OCI-LY7 (cell line): ENCODE data around the gene SP140L. TPM values are rescaled to one million over a fixed set of nuclear protein-coding genes. Genes with fewer than 3 reads are reported as not detected.

Experiments used
- BruUV-seq: library from RNA; stranded (reverse); fragments of 400-500 nt; replicated peaks from 2 replicates; lab custom pipeline; 2021; lab: Mats Ljungman, UMichigan
- CTCF ChIA-PET: fragments of 300-600 bp; sonication (Branson Sonifier 250); formaldehyde crosslinking; loops from one replicate; lab custom pipeline; 2022; ENCODE audit warnings: antibody characterized with exemption; ENCODE audit not compliant: unreplicated experiment; lab: Charles Lee
- POLR2A ChIA-PET: fragments of 300-600 bp; sonication (Branson Sonifier 250); formaldehyde crosslinking; loops from one replicate; lab custom pipeline; 2022; ENCODE audit warnings: antibody characterized with exemption; lab: Charles Lee
- DNase-seq: peaks from one replicate; pipeline ENCODE4 v3.0.0-alpha.2; 2015; ENCODE audit warnings: low spot score
- H2AFZ ChIP-seq: fragments of 200-600 bp; sonication (generic), shearing (Covaris generic); 2 replicates; pipeline ENCODE4 v1.6.1; 2014; ENCODE audit warnings: mild to moderate bottlenecking, antibody characterized with exemption, low read length, moderate library complexity
- H3K27ac ChIP-seq: fragments of 200-600 bp; sonication (generic); 2 replicates; pipeline ENCODE4 v1.5.1; 2014; ENCODE audit warnings: mixed run types, low read depth, mild to moderate bottlenecking, moderate library complexity, low read length, inconsistent platforms; ENCODE audit not compliant: poor library complexity, severe bottlenecking
- H3K36me3 ChIP-seq: fragments of 200-600 bp; sonication (generic); 2 replicates; pipeline ENCODE4 v1.6.1; 2014; ENCODE audit warnings: mild to moderate bottlenecking, antibody characterized with exemption, low read length, moderate library complexity, mixed read lengths; ENCODE audit not compliant: insufficient read depth
- H3K4me1 ChIP-seq: fragments of 200-600 bp; sonication (generic); 2 replicates; pipeline ENCODE4 v1.5.1; 2014; ENCODE audit warnings: mild to moderate bottlenecking, low read length; ENCODE audit not compliant: insufficient read depth, poor library complexity, severe bottlenecking
- H3K4me2 ChIP-seq: fragments of 200-600 bp; sonication (generic); 2 replicates; pipeline ENCODE4 v1.6.1; 2014; ENCODE audit warnings: mild to moderate bottlenecking, low read length
- H3K4me3 ChIP-seq: fragments of 200-600 bp; sonication (generic); 2 replicates; pipeline ENCODE4 v1.5.1; 2014; ENCODE audit warnings: mild to moderate bottlenecking, low read depth, low read length; ENCODE audit not compliant: poor library complexity, severe bottlenecking
- H3K79me2 ChIP-seq: fragments of 200-600 bp; sonication (generic); 2 replicates; pipeline ENCODE4 v1.6.1; 2016; ENCODE audit warnings: low read depth, mild to moderate bottlenecking, low read length, moderate library complexity, mixed read lengths; ENCODE audit not compliant: insufficient read depth
- H3K9me2 ChIP-seq: fragments of 200-600 bp; sonication (generic); 2 replicates; pipeline ENCODE4 v1.6.1; 2016; ENCODE audit warnings: mild to moderate bottlenecking, low read length, mixed read lengths; ENCODE audit not compliant: insufficient read depth
- H3K9me3 ChIP-seq: fragments of 200-600 bp; sonication (generic); 2 replicates; pipeline ENCODE4 v1.6.1; 2014; ENCODE audit warnings: mild to moderate bottlenecking, mixed run types, low read length, mixed read lengths
- H4K20me1 ChIP-seq: fragments of 200-600 bp; sonication (generic); 2 replicates; pipeline ENCODE4 v1.6.1; 2014; ENCODE audit warnings: mild to moderate bottlenecking, antibody characterized with exemption, low read length, moderate library complexity, mixed read lengths; ENCODE audit not compliant: insufficient read depth
- EZH2phosphoT487 ChIP-seq: fragments of 200-600 bp; sonication (generic); IDR thresholded peaks from 2 replicates; pipeline ENCODE4 v1.6.1; 2018; ENCODE audit warnings: low read depth, borderline replicate concordance, mild to moderate bottlenecking, mixed run types, antibody characterized with exemption, low read length, moderate library complexity, mixed read lengths
- intact Hi-C: fragments of 100-400 bp; cut with micrococcal nuclease; formaldehyde crosslinking; loops from one replicate; pipeline ENCODE4 v1.10.0; 2022; ENCODE audit not compliant: unreplicated experiment
- total RNA-seq, 2 experiments: library from RNA; depleted of rRNA in 1 of 2; stranded (reverse); fragments of >200 nt in 1 of 2; shearing (Covaris generic) in 1 of 2; gene quantifications; 2 replicates each; pipeline ENCODE4 v1.2.3, GENCODE V29; 2014 to 2022
- TF ChIP-seq, protein P1 (sequence below): fragments of 200-600 bp; sonication (generic); conservative IDR thresholded peaks from 2 replicates; pipeline ENCODE4 v1.5.1; 2014; ENCODE audit warnings: mild to moderate bottlenecking, antibody characterized with exemption, low read length, moderate library complexity, mixed read lengths

Gene SP140L
- total RNA-seq, 2 experiments from 2014 or later: 10.4 to 19.3 TPM

DNA sequence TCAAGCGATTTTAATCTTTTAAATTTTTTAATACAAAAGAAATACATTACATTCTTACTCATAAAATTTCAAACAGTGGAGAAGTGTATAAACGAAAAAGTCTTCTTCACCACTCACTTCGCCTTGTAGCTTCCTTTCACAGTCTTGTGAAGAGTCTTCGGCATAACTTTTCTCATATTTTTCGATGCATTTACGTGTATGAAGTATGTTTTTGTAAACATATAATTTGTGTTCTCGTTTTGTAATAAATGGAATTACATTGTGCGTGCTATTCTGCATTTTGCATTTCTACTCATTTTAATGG, 1.1 kb downstream of the SP140L start:
- peaks cover 16% of the 10 kb centered on the region; the same call in 1 of the 2 replicates for H3K79me2 ChIP-seq

DNA sequence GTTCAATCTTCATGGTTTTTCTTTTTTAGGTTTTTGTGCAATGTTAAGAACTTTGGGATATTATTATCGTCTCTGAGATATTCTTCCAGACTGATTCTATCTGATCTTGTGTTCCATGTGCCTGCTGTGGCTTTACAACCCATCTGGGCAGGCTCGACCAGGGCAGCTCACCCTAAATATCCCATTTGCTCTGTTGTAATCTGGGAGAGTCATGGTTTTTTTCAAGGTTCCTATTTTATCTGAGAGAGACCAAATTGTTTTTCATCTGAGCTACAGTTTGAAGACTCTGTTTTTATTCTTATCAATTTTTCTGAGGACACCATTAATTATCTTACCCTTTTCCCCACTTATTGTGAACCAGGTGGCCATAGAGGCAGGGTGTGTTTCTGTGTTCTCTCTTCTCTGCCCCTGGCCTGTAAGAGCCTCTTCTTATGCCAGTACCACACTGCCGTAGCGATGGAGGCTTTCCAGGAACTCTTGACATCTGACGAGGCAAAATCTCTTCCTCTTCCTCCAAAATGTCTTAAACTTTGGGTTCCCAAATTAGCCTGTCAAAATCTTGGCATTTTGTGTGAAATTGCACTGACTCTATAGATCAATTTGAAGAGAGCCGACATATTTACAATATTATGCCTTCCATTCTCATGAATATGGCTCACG, 3.1 kb downstream of the SP140L start:
- peaks cover 29% of the 10 kb centered on the region for H3K4me1 ChIP-seq
- TF ChIP-seq, protein P1, sequence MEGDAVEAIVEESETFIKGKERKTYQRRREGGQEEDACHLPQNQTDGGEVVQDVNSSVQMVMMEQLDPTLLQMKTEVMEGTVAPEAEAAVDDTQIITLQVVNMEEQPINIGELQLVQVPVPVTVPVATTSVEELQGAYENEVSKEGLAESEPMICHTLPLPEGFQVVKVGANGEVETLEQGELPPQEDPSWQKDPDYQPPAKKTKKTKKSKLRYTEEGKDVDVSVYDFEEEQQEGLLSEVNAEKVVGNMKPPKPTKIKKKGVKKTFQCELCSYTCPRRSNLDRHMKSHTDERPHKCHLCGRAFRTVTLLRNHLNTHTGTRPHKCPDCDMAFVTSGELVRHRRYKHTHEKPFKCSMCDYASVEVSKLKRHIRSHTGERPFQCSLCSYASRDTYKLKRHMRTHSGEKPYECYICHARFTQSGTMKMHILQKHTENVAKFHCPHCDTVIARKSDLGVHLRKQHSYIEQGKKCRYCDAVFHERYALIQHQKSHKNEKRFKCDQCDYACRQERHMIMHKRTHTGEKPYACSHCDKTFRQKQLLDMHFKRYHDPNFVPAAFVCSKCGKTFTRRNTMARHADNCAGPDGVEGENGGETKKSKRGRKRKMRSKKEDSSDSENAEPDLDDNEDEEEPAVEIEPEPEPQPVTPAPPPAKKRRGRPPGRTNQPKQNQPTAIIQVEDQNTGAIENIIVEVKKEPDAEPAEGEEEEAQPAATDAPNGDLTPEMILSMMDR: no peak
- TF ChIP-seq EZH2phosphoT487: no peak
- no peak overlapping the region for H3K4me3 ChIP-seq
- H3K4me2 ChIP-seq: no peak overlapping the region
- H4K20me1 ChIP-seq: no peaks in the 10 kb centered on the region
- H3K36me3 ChIP-seq: peaks cover 7% of the 10 kb centered on the region
- CTCF ChIA-PET: no interaction called here
- no peak for DNase-seq
- peaks cover 16% of the 10 kb centered on the region; the same call in 1 of the 2 replicates for H3K79me2 ChIP-seq
- no peak overlapping the region for H3K27ac ChIP-seq
- no peaks in the 10 kb centered on the region for H3K9me3 ChIP-seq
- H2AFZ ChIP-seq: no peak overlapping the region
- intact Hi-C loops: loop anchor here (5.0 kb wide), 3 partner anchors 87 to 142 kb away; partner anchors contain the start of gene SP100
- BruUV-seq: no TSS peak
- POLR2A ChIA-PET: interaction anchor here (0.6 to 1.9 kb wide), 4 partner anchors 11 to 43 kb away, joined by 3 to 5 read pairs (median 3); no protein-coding TSS in a partner anchor
- no peaks in the 10 kb centered on the region for H3K9me2 ChIP-seq

More for the DNA sequence above, 1.1 kb downstream of the SP140L start:
- no peak for DNase-seq
- Histone ChIP-seq H3K9me2 (no peaks in the 10 kb centered on the region), H3K9me3 (peaks cover 3% of the 10 kb centered on the region; the same call in 1 of the 2 replicates), H3K4me1 (peaks cover 29% of the 10 kb centered on the region), H4K20me1 (no peaks in the 10 kb centered on the region), H3K27ac (peak overlapping the region; percentile 75), H2AFZ (no peak overlapping the region), H3K4me3 (peak overlapping the region; percentile 69), H3K4me2 (peak overlapping the region; percentile 87), H3K36me3 (no peaks in the 10 kb centered on the region; the same call in 1 of the 2 replicates)
- intact Hi-C loops: loop anchor here (5.0 kb wide), 3 partner anchors 89 to 144 kb away; partner anchors contain the start of gene SP100
- no peak for TF ChIP-seq EZH2phosphoT487
- TF ChIP-seq, protein P1: no peak
- BruUV-seq: no TSS peak
- POLR2A ChIA-PET: interaction anchor here (0.7 to 1.9 kb wide), 7 partner anchors 10 to 270 kb away, joined by 3 to 14 read pairs (median 3); partner anchors contain the start of genes SP100 and SP110
- CTCF ChIA-PET: no interaction called here

DNA sequence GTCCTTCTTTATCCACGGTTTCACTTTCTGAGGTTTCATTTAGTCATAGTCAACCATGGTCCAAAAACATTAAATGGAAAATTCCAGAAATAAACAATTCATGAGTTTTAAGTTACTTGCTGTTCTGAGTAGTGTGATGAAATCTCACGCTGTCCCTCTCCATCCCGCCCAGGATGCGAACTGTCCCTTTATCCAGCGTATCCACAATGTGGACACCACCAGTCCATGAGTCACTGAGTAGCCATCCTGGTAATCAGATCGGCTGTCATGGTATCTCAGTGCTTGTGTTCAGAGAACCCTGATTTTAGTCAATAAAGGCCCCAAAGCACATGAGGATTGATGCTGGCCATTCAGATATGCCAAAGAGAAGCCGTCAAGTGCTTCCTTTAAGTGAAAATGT, 3.7 kb downstream of the SP140L start:
- BruUV-seq: no TSS peak
- POLR2A ChIA-PET: no interaction called here
- no peak overlapping the region for H3K4me3 ChIP-seq
- no peak for TF ChIP-seq EZH2phosphoT487
- TF ChIP-seq, protein P1: no peak
- no peaks in the 10 kb centered on the region for H4K20me1 ChIP-seq
- H3K4me1 ChIP-seq: peaks cover 26% of the 10 kb centered on the region
- H3K9me2 ChIP-seq: no peaks in the 10 kb centered on the region
- no peak overlapping the region for H2AFZ ChIP-seq
- peaks cover 16% of the 10 kb centered on the region; the same call in 1 of the 2 replicates for H3K79me2 ChIP-seq
- intact Hi-C loops: no loop called here
- H3K4me2 ChIP-seq: no peak overlapping the region
- no peak overlapping the region for H3K27ac ChIP-seq
- CTCF ChIA-PET: no interaction called here
- peaks cover 12% of the 10 kb centered on the region for H3K36me3 ChIP-seq
- no peaks in the 10 kb centered on the region for H3K9me3 ChIP-seq
- no peak for DNase-seq
